ENCODE measurements around the gene SCAI.

GRCh38 chr9:124940521-124940893 is 202.8 kb downstream of the SCAI start:
- no peak for TF ChIP-seq CTCF (IDR thresholded peaks at IDR 0.05)
- TF ChIP-seq POLR2A (IDR thresholded peaks at IDR 0.05), result no peak
